T-helper 1 cell (primary cell): ENCODE data around the gene OXLD1.
"Not testable (repeated sequence)": the region's sequence is repeated elsewhere in the genome, so short reads cannot be mapped to it uniquely, and the experiment has no call there.

Experiments
- DNase-seq, 5 donors: peaks; one replicate each; pipeline ENCODE4 v3.0.0-alpha.2; 2012 to 2020

OXLD1 gene

GRCh38 chr17:81682565-81683207 lies 16.3 kb upstream of the OXLD1 start:
- no peak for DNase-seq

GRCh38 chr17:81681672-81682071 lies 15.3 kb upstream of the OXLD1 start:
- no peak for DNase-seq

DNA sequence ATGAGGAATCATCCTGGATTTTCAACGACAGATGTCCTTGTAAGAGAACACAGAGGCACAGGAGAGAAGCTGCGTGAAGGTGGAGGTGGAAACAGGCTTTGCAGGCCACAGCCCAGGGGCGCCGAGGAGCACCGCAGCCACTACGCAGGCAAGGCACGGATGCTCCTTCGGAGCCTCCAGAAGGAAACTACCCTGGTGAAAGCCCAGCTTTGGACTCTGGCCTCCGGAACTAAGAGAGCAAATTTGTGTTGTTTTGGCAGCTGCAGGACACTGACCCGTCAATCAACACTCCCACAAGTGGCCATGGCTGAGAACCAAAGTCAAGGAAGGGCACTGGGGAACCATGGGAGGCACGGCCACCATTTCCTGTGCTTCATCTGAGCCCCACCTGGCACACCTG lies 13.7 kb upstream of the OXLD1 start:
- DNase-seq, result no peak

DNA sequence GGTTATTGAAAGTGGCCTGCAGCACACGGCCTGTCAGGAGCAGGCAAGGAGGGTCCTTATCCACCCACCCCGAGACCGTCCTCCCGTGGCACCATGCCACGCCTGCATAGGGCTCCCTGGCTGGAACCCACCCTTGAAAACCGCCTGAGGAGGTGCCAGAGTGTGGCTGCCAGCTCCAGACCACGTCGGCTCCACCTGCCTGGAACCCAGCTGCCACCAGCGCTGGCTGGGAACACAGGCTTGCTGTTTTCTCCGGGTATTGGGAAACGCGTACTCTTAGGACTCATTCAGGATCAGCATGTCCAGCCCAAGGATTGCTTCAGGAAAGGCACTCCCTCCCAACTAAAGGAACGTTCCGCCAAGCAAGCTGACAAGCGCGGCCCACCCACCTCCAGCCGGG lies 10.5 kb upstream of the OXLD1 start:
- no peak for DNase-seq

GRCh38 chr17:81675515-81676221 lies 9.3 kb upstream of the OXLD1 start:
- not testable (repeated sequence) for DNase-seq

GRCh38 chr17:81673561-81674258 lies 7.3 kb upstream of the OXLD1 start:
- DNase-seq, result no peak

GRCh38 chr17:81672954-81673353 lies 6.5 kb upstream of the OXLD1 start:
- no peak for DNase-seq

DNA sequence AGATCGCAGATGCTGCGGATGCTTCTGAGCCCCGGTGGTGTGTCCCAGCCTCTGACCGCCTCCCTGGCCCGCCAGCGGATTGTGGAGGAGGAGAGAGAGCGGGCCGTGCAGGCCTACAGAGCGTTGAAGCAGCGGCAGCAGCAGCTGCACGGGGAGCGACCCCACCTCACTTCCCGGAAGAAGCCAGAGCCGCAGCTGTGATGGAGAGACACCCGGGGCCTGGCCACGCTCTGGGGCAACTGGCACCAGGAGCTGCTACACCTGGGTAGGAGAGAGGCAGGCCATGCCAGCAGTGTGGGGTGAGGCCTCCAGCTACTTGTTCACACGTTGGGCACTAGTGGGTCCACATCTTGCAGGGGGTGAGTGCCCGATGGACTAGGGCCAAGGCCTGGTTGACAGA lies 6.1 kb upstream of the OXLD1 start:
- DNase-seq, result no peak

DNA sequence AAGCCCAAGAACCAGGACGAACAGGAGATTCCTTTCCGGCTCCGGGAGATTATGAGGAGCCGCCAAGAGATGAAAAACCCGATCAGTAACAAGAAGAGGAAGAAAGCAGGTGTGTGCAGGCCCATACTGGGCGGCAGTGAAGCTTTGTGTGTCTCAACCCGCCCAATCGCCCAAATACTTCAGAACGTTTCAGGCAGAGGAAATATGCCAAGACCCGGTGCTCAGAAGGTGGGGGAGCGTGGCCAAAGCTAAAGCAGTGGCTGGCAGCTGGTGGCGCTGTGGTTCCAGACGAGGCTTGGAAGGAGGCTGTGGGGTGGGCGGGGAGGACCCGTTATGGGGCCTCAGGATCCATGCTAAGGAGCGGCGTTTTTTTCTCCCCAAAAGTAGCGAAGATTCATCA lies 1.3 kb upstream of the OXLD1 start:
- DNase-seq, result no peak

DNA sequence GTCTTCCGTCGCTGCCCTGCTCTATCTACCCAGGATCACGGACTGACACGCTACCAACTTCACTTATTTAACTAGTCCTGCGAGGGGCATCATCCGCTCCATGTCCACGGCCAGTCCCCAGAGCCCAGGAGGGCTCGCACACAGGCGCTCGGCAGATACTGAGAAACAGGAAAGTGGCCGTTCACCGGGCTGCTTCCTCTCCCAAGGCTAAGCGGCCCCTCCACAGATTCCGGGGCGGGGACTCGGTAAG lies 388 bp downstream of the OXLD1 start:
- DNase-seq, result peak in 2 of 5 donors; percentile 19 to 24

DNA sequence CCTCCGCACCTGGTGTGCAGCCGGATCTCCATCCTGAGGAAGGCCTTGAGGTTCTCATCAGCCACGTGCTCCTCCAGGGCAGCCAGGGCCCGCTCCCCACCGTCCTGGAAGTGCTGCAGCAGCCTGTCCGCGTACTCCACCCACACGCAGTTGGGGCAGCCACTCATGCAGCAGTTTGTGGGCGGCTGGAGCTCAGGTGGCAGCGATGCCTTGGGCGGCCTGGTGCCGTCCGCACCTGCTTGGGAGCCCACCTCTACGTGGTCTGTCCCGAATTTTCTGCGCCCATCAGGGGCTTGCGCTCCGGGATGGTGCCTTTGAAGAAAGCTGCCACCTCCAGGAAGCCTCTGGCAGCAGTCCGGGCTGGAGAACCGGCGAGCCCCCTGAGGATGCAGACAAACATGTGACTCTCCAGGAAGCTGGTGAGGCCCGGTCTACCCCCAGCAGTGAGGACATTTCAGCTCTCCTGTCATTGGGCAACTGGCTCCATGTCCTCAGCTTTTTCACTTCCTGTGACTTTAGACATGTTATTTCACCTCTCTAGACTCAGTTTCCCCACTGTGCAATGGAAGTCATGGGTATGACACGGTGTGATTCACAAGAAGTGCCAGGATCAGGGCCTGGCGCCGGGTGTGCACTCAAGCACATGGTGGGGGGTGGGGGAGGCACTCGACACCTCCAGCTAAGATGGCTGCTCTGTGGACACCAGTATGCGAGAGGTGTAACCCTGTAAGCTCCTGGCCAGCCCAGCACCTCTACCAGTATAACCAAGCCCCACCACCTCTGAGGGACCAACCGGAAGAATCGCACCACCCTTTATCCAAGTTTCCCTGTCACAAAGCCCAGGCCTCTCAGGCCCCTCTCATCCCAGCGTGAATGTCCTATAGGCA lies 957 bp downstream of the OXLD1 start:
- peak in 2 of 5 donors; percentile 22 to 53 for DNase-seq

DNA sequence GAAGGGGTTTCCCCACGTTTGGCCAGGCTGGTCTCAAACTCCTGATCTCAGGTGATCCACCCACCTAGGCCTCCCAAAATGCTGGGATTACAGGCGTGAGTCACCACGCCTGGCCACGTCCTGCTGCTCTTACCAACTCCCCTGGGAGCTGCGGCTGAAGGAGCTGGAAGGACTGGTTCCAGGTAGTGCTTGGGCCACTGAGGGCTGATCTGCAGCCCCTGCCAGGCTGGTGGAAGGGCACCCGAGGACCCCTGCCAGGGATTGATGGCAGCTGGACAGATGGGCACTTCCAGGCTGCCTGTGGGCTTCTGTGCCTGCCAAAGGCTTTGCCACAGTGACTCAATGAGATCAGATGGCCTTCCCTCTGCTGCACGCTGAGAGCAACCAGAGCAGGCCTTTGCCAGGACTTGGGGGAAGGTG lies 2.3 kb downstream of the OXLD1 start:
- no peak for DNase-seq

DNA sequence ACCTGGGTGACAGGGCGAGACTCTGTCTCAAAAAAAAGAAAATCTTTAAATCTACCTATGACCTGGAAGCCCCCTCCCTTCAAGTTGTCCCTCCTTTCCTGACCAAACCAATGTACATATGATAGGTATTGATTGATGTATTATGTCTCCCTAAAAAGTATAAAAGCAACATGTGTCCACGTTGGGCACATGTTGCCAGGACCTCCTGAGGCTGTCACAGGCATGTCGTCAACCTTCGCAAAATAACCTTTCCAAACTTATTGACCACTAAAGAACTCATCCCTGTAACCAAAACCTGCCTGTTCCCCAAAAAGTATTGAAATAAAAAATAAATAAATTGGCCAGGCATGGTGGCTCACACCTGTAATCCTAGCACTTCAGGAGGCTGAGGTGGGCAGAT lies 4.4 kb downstream of the OXLD1 start:
- no peak for DNase-seq

GRCh38 chr17:81660441-81660840 lies 6.0 kb downstream of the OXLD1 start:
- no peak for DNase-seq

DNA sequence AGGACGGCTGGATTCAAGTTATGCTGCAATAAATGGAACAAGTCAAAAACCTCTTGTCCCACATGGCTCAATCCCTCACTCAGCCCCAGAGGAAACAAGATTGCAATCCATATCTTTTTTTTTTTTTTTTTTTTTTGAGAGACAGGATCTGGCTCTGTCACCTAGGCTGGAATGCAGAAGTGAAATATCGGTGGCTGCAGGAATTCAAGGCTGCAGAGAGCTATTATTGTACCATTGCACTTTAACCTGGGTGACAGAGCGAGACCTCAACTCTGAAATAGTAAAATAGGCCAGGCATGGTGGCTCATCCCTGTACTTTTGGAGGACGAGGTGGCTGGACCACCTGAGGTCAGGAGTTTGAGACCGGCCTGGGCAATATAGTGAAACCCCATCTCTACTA lies 7.4 kb downstream of the OXLD1 start:
- DNase-seq, result no peak

DNA sequence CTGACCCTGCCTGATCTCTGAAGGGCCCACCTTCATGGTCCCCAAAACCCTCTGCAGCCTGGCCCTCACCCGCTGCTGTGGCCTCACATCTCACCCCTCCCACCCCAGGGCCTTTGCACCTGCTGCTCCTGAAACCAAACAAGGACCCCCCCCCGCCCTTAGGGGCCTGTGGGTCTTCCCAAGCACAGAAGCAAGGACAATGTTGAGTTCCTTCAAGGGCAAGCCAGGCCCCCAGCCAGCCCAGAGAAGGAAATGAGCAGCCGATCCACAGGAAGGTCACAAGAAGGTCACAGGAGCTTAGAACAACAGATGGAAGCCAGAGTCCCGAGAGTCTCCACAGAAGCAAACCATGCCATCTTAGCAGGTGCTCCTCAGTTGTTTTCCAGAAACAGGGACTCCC lies 9.6 kb downstream of the OXLD1 start:
- no peak for DNase-seq

DNA sequence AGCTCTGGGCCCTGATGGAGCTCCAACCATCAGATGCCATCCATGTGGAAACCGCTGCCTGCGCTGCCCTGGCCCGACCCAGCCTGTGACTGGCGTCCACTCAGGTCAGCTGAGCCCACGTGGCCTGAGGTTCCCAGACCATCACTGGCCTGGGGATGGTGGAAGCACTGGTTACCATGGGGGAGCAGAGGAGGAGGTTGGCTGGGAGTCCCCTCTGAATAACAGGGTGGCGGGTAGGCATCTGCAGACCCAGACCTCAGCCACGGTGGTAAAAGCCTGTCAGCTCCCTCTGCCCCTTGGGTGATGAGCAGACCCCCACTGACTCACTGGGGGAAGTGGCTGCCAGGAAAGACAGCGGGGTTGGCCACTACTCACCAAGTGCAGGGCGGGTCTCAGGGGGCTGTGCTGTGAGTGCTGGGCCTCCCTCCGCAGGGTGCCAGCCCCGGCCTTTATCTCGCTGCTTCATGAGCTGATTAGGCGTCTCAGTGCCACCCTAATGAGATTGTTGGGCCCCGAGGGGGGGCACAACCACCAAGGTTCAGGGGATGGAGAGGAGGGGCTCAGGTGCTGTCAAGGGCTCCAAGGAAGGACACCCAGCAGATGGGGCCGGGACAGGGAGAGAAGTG lies 10.2 kb downstream of the OXLD1 start, which contains the start of gene PDE6G:
PDE6G (minus strand) TSS at position 425 of the 626 bp plus-strand sequence. CDS start 3,237 bp downstream, outside the sequence.
- DNase-seq, result no peak

DNA sequence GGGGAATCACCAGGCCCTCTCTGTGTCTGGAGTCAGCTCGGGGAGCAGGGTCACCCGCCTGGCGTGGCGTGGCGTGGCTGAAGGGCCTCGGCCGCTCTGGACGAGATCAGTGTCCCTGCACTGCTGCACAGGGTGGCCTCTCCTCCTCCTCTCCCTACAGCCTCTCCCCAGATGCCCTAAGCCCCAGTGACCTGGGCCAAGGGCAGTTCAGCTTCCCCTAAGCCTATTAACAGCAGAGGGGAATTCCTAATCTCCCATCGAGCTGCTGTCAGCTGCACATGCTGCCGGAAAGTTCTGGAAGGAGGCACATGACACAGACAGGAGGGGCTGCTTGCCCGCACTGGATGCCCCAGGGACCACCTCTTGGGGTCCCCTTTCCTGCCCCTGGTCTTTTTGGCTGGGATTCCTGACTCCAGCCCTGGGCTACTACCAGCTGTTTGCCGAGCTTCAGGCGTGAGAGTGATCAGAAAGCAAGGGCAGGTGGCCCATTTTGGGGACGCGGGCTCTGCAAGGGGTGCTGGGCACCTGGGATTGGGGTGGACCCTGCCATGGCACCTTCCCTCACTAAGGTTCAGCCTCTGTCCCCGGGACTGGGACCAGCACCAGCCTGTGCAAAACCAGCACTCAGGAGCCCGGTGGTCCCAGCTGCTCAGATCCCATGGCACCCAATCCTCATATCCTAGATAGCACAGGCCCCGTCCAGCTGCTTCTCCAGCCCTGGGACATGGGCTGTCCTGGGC lies 10.9 kb downstream of the OXLD1 start:
- no peak for DNase-seq

GRCh38 chr17:81652906-81653771 lies 13.3 kb downstream of the OXLD1 start:
- DNase-seq, result no peak

DNA sequence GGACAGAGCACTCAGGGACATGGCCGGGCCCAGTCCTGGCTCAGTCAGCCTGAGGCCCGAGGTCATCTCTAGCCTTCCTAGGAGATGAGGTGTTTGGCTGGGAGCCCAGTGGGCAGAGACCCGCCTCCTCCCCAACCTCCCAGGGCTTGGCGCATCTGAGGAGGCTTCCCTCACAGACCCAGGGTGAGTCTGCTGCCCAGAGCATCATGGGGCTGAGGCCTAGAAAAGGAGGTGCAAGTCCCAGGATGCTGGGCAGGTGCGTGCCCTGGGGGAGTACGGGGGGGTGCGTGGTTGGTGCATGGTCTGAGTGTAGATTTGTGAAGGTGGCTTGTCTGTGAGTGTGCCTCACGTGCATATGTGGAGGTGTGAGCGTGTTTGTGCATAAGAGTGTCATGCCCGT lies 14.7 kb downstream of the OXLD1 start:
- no peak for DNase-seq

- DNase-seq, result no peak
Observed at GRCh38 chr17:81650951-81651350, 15.5 kb downstream of the OXLD1 start.
